Activated CD8-positive, alpha-beta T cell treated with anti-CD3 and anti-CD28 coated beads, Interleukin-2, amount 10 ng/mL, durations not matched to agents 7 days and 5 days (primary cell): ENCODE results near the gene MYO1G. TPM values are rescaled to one million over a fixed set of nuclear protein-coding genes. Genes with fewer than 3 reads are reported as not detected.

Source experiments
- ATAC-seq: fragments of 150-1000 bp; cut with Tn5 transposase; one replicate; pipeline ENCODE4 v1.10.0; 2021; ENCODE audit warnings: moderate library complexity
- CTCF ChIA-PET: fragments of 350-600 bp; sonication (Branson Sonifier 250); formaldehyde crosslinking; loops from one replicate; lab custom pipeline; 2021; ENCODE audit warnings: antibody characterized with exemption; lab: Charles Lee
- POLR2A ChIA-PET: fragments of 350-600 bp; sonication (Branson Sonifier 250); formaldehyde crosslinking; loops from one replicate; lab custom pipeline; 2021; ENCODE audit warnings: antibody characterized with exemption; lab: Charles Lee
- DNase-seq: peaks from one replicate; pipeline ENCODE4 v3.0.0-alpha.2; 2020
- H3K27ac Mint-ChIP-seq: one replicate; pipeline ENCODE4 v1.8.0; 2021; ENCODE audit warnings: mild to moderate bottlenecking, mixed read lengths
- H3K27me3 Mint-ChIP-seq: one replicate; pipeline ENCODE4 v1.8.0; 2021; ENCODE audit warnings: low read depth, mixed read lengths
- H3K36me3 Mint-ChIP-seq: one replicate; pipeline ENCODE4 v1.8.0; 2021; ENCODE audit warnings: low read depth, mixed read lengths
- H3K4me1 Mint-ChIP-seq: one replicate; pipeline ENCODE4 v1.8.0; 2021; ENCODE audit warnings: low read depth, mixed read lengths
- H3K4me3 Mint-ChIP-seq: one replicate; pipeline ENCODE4 v1.8.0; 2021; ENCODE audit warnings: mild to moderate bottlenecking, mixed read lengths
- H3K9me3 Mint-ChIP-seq: one replicate; pipeline ENCODE4 v1.8.0; 2022; ENCODE audit warnings: mixed read lengths; ENCODE audit not compliant: insufficient read depth
- total RNA-seq, 2 experiments: library from RNA; stranded (reverse); gene quantifications; one replicate each; pipeline ENCODE4 v1.2.3, GENCODE V29; 2021

Gene MYO1G
- total RNA-seq, 2 experiments from 2014 or later = 435 to 453 TPM

- ATAC-seq (no peak), DNase-seq (no peak)
- ChIA-PET CTCF (interaction anchor here (1.0 to 1.2 kb wide), 3 partner anchors 9 to 28 kb away, joined by 3 read pairs; no protein-coding TSS in a partner anchor), POLR2A (interaction anchor here (1.7 kb wide), 1 partner anchor 124 kb away, joined by 5 read pairs; the partner anchor contains the start of gene TBRG4)
- peaks cover 44% of the 10 kb centered on the region for H3K4me1 Mint-ChIP-seq
- peak overlapping the region; percentile 99 for H3K4me3 Mint-ChIP-seq
- peak overlapping the region; percentile 99 for H3K27ac Mint-ChIP-seq
- peaks cover 44% of the 10 kb centered on the region for H3K36me3 Mint-ChIP-seq
- H3K9me3 Mint-ChIP-seq = no peaks in the 10 kb centered on the region
- H3K27me3 Mint-ChIP-seq = no peaks in the 10 kb centered on the region
Measured at GRCh38 chr7:44987457-44987856, 8.6 kb upstream of the MYO1G start.

- DNase-seq (peak; percentile 97), ATAC-seq (peak; percentile 96)
- Mint-ChIP-seq H3K4me1 (peaks cover 54% of the 10 kb centered on the region), H3K27ac (peak overlapping the region; percentile 99), H3K9me3 (no peaks in the 10 kb centered on the region), H3K36me3 (peaks cover 53% of the 10 kb centered on the region), H3K4me3 (peak overlapping the region; percentile 99), H3K27me3 (no peaks in the 10 kb centered on the region)
- ChIA-PET POLR2A (interaction anchor here (0.6 to 1.9 kb wide), 12 partner anchors 10 to 139 kb away, joined by 3 to 17 read pairs (median 4); partner anchors contain the start of genes CCM2, H2AZ2 and TBRG4), CTCF (interaction anchor here (1.1 to 4.2 kb wide), 2 partner anchors 13 to 149 kb away, joined by 3 to 28 read pairs; no protein-coding TSS in a partner anchor)
Measured at GRCh38 chr7:44986218-44987053, 7.6 kb upstream of the MYO1G start.

GRCh38 chr7:44985900-44986217, 7.0 kb upstream of the MYO1G start:
- H3K4me1 Mint-ChIP-seq = peaks cover 60% of the 10 kb centered on the region

GRCh38 chr7:44985033-44985695, 6.3 kb upstream of the MYO1G start:
- peaks cover 62% of the 10 kb centered on the region for H3K36me3 Mint-ChIP-seq
- peak overlapping the region; percentile 99 for H3K27ac Mint-ChIP-seq
- no peaks in the 10 kb centered on the region for H3K27me3 Mint-ChIP-seq
- peak overlapping the region; percentile 99 for H3K4me3 Mint-ChIP-seq
- H3K4me1 Mint-ChIP-seq = peaks cover 67% of the 10 kb centered on the region
- ATAC-seq (no peak), DNase-seq (no peak)
- H3K9me3 Mint-ChIP-seq = no peaks in the 10 kb centered on the region
- ChIA-PET CTCF (interaction anchor here (1.1 to 4.2 kb wide), 2 partner anchors 11 to 151 kb away, joined by 3 to 28 read pairs; no protein-coding TSS in a partner anchor), POLR2A (interaction anchor here (0.5 to 13.9 kb wide), 13 partner anchors 9 to 896 kb away, joined by 3 to 234 read pairs (median 5); partner anchors contain the start of gene CCM2)

More at GRCh38 chr7:44985900-44986217, 7.0 kb upstream of the MYO1G start:
- peak overlapping the region; percentile 99 for H3K27ac Mint-ChIP-seq
- no peaks in the 10 kb centered on the region for H3K27me3 Mint-ChIP-seq
- ChIA-PET CTCF (interaction anchor here (1.1 to 4.2 kb wide), 2 partner anchors 12 to 150 kb away, joined by 3 to 28 read pairs; no protein-coding TSS in a partner anchor), POLR2A (interaction anchor here (0.5 to 1.9 kb wide), 12 partner anchors 9 to 896 kb away, joined by 3 to 17 read pairs (median 4); partner anchors contain the start of genes CCM2 and H2AZ2)
- DNase-seq = no peak
- H3K9me3 Mint-ChIP-seq = no peaks in the 10 kb centered on the region
- peaks cover 58% of the 10 kb centered on the region for H3K36me3 Mint-ChIP-seq
- peak overlapping the region; percentile 99 for H3K4me3 Mint-ChIP-seq
- no peak for ATAC-seq

GRCh38 chr7:44984478-44984758, 5.6 kb upstream of the MYO1G start:
- Mint-ChIP-seq H3K4me3 (peak overlapping the region; percentile 99), H3K9me3 (no peaks in the 10 kb centered on the region), H3K4me1 (peaks cover 74% of the 10 kb centered on the region), H3K36me3 (peaks cover 62% of the 10 kb centered on the region), H3K27me3 (no peaks in the 10 kb centered on the region), H3K27ac (peak overlapping the region; percentile 99)
- ATAC-seq = no peak
- CTCF ChIA-PET = interaction anchor here (0.8 to 4.2 kb wide), 2 partner anchors 11 to 15 kb away, joined by 3 to 28 read pairs; partner anchors contain the start of gene CCM2
- POLR2A ChIA-PET = interaction anchor here (0.6 to 13.9 kb wide), 4 partner anchors 11 to 38 kb away, joined by 3 to 234 read pairs (median 21); partner anchors contain the start of gene CCM2
- DNase-seq = no peak

GRCh38 chr7:44983742-44984477, 5.1 kb upstream of the MYO1G start:
- POLR2A ChIA-PET = interaction anchor here (0.6 to 13.9 kb wide), 6 partner anchors 10 to 377 kb away, joined by 3 to 234 read pairs (median 4); partner anchors contain the start of genes CCM2 and OGDH
- peak overlapping the region; percentile 99 for H3K27ac Mint-ChIP-seq
- ATAC-seq (no peak), DNase-seq (no peak)
- CTCF ChIA-PET = interaction anchor here (0.6 to 4.2 kb wide), 6 partner anchors 10 to 152 kb away, joined by 3 to 28 read pairs (median 4); partner anchors contain the start of gene CCM2
- H3K36me3 Mint-ChIP-seq = peaks cover 67% of the 10 kb centered on the region
- H3K4me3 Mint-ChIP-seq = peak overlapping the region; percentile 99
- H3K9me3 Mint-ChIP-seq = no peaks in the 10 kb centered on the region
- peaks cover 78% of the 10 kb centered on the region for H3K4me1 Mint-ChIP-seq
- no peaks in the 10 kb centered on the region for H3K27me3 Mint-ChIP-seq

- ChIA-PET CTCF (interaction anchor here (0.6 to 4.2 kb wide), 6 partner anchors 9 to 153 kb away, joined by 3 to 28 read pairs (median 4); partner anchors contain the start of gene CCM2), POLR2A (interaction anchor here (1.0 to 13.9 kb wide), 8 partner anchors 9 to 376 kb away, joined by 3 to 234 read pairs (median 4); partner anchors contain the start of genes CCM2, H2AZ2, OGDH and TBRG4)
- H3K4me1 Mint-ChIP-seq = peaks cover 76% of the 10 kb centered on the region
- H3K9me3 Mint-ChIP-seq = no peaks in the 10 kb centered on the region
- H3K4me3 Mint-ChIP-seq = peak overlapping the region; percentile 99
- peak overlapping the region; percentile 99 for H3K27ac Mint-ChIP-seq
- ATAC-seq = no peak
- no peak for DNase-seq
- peaks cover 76% of the 10 kb centered on the region for H3K36me3 Mint-ChIP-seq
- H3K27me3 Mint-ChIP-seq = no peaks in the 10 kb centered on the region
Measured at GRCh38 chr7:44982970-44983369, 4.2 kb upstream of the MYO1G start.

- Mint-ChIP-seq H3K4me1 (peaks cover 72% of the 10 kb centered on the region), H3K9me3 (no peaks in the 10 kb centered on the region), H3K36me3 (peaks cover 81% of the 10 kb centered on the region), H3K27ac (peak overlapping the region; percentile 70), H3K27me3 (no peaks in the 10 kb centered on the region), H3K4me3 (peak overlapping the region; percentile 99)
- DNase-seq (no peak), ATAC-seq (no peak)
- CTCF ChIA-PET = interaction anchor here (0.9 to 4.2 kb wide), 5 partner anchors 9 to 153 kb away, joined by 3 to 28 read pairs (median 5); partner anchors contain the start of gene CCM2
- POLR2A ChIA-PET = interaction anchor here (1.0 to 13.9 kb wide), 7 partner anchors 9 to 138 kb away, joined by 3 to 234 read pairs (median 5); partner anchors contain the start of genes CCM2, H2AZ2 and TBRG4
Measured at GRCh38 chr7:44982535-44982923, 3.7 kb upstream of the MYO1G start.

- Mint-ChIP-seq H3K27me3 (no peaks in the 10 kb centered on the region), H3K4me1 (peaks cover 69% of the 10 kb centered on the region), H3K4me3 (peak overlapping the region; percentile 95), H3K27ac (peak overlapping the region; percentile 98), H3K36me3 (peaks cover 86% of the 10 kb centered on the region), H3K9me3 (no peaks in the 10 kb centered on the region)
- no peak for DNase-seq
- POLR2A ChIA-PET = interaction anchor here (0.7 to 13.9 kb wide), 12 partner anchors 8 to 398 kb away, joined by 3 to 234 read pairs (median 4); partner anchors contain the start of genes CCM2, PURB and TBRG4
- CTCF ChIA-PET = interaction anchor here (0.6 to 4.6 kb wide), 5 partner anchors 8 to 155 kb away, joined by 3 to 42 read pairs (median 8); partner anchors contain the start of gene CCM2
- no peak for ATAC-seq
Measured at GRCh38 chr7:44981035-44981706, 2.4 kb upstream of the MYO1G start.
